ENCODE measurements around the gene SPOCK1. TPM values are rescaled to one million over a fixed set of nuclear protein-coding genes. Genes with fewer than 3 reads are reported as not detected.

Gene SPOCK1
- total RNA-seq, 2 experiments from 2014 or later: not detected

DNA sequence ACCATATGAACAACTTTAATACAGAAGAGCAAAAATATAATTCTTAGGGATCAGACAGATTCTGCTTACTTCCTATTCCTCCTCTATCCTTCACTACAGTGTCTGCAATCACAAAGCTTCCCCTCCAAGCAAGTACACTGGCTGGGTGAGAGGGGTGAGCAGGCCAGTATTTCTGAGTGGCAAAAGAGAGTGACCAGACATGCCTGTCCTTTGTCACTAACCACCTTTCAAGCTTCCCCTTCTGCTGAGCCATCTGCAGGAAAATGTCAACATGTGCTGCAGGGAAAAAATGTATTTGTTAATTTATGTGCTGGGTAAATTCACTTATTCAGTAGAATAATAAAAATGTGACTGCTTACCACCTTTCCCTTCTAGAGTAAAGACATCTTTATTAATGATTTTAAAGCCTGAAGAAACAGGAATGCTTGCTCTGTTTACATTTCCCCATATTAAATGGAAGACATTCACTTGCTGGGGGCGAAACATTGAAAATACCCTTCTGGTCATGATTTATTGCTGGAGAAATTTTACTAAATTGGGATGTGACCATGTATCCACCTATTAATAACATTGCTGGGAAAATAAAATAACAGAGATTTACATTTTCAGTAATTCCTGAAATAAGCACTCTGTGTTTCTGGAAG is 84.9 kb downstream of the SPOCK1 start:
- no peak overlapping the region for H3K4me3 Mint-ChIP-seq
- DNase-seq (no peak), ATAC-seq (no peak)
- CTCF ChIA-PET: no interaction called here
- POLR2A ChIA-PET: no interaction called here
- no peak overlapping the region for H3K27ac Mint-ChIP-seq
- no peaks in the 10 kb centered on the region for H3K27me3 Mint-ChIP-seq
- no peaks in the 10 kb centered on the region for H3K36me3 Mint-ChIP-seq (ENCODE audit: low read depth)
- TF ChIP-seq, protein P1, sequence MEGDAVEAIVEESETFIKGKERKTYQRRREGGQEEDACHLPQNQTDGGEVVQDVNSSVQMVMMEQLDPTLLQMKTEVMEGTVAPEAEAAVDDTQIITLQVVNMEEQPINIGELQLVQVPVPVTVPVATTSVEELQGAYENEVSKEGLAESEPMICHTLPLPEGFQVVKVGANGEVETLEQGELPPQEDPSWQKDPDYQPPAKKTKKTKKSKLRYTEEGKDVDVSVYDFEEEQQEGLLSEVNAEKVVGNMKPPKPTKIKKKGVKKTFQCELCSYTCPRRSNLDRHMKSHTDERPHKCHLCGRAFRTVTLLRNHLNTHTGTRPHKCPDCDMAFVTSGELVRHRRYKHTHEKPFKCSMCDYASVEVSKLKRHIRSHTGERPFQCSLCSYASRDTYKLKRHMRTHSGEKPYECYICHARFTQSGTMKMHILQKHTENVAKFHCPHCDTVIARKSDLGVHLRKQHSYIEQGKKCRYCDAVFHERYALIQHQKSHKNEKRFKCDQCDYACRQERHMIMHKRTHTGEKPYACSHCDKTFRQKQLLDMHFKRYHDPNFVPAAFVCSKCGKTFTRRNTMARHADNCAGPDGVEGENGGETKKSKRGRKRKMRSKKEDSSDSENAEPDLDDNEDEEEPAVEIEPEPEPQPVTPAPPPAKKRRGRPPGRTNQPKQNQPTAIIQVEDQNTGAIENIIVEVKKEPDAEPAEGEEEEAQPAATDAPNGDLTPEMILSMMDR (IDR thresholded peaks at IDR 0.05): no peak
- H3K9me3 Mint-ChIP-seq: peaks cover 10% of the 10 kb centered on the region
- intact Hi-C loops (cut with micrococcal nuclease): no loop called here
- H3K4me1 Mint-ChIP-seq (ENCODE audit: low read depth): no peaks in the 10 kb centered on the region

DNA sequence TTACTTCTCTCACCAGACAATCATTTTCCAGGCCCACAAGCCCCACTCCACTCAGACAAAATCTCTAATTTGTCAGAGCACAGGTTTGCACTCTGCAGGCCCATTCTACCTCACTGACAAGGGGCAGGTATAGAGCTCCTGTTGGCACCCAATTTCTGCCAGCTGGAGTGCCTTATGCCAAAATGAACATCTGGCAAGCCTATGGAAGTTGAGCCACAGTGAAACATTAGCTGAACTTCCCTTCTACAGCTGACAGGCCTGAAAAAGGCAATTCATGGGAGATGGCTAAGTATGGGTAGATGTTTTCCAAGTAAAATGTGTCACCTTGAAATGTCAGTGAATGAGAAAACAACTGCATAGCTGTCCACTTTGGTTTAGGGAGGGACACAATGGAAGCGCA is 87.0 kb downstream of the SPOCK1 start:
- no peaks in the 10 kb centered on the region for H3K36me3 Mint-ChIP-seq (ENCODE audit: low read depth)
- H3K27ac Mint-ChIP-seq: no peak overlapping the region
- CTCF ChIA-PET: interaction anchor here (0.7 kb wide), 1 partner anchor 87 kb away, joined by 3 read pairs; no protein-coding TSS in a partner anchor
- intact Hi-C loops (cut with micrococcal nuclease): no loop called here
- TF ChIP-seq, protein P1 (IDR thresholded peaks at IDR 0.05): no peak
- peaks cover 10% of the 10 kb centered on the region for H3K9me3 Mint-ChIP-seq
- H3K4me3 Mint-ChIP-seq: no peak overlapping the region
- H3K27me3 Mint-ChIP-seq: no peaks in the 10 kb centered on the region
- no peaks in the 10 kb centered on the region for H3K4me1 Mint-ChIP-seq (ENCODE audit: low read depth)
- ATAC-seq (no peak), DNase-seq (no peak)
- POLR2A ChIA-PET: no interaction called here

DNA sequence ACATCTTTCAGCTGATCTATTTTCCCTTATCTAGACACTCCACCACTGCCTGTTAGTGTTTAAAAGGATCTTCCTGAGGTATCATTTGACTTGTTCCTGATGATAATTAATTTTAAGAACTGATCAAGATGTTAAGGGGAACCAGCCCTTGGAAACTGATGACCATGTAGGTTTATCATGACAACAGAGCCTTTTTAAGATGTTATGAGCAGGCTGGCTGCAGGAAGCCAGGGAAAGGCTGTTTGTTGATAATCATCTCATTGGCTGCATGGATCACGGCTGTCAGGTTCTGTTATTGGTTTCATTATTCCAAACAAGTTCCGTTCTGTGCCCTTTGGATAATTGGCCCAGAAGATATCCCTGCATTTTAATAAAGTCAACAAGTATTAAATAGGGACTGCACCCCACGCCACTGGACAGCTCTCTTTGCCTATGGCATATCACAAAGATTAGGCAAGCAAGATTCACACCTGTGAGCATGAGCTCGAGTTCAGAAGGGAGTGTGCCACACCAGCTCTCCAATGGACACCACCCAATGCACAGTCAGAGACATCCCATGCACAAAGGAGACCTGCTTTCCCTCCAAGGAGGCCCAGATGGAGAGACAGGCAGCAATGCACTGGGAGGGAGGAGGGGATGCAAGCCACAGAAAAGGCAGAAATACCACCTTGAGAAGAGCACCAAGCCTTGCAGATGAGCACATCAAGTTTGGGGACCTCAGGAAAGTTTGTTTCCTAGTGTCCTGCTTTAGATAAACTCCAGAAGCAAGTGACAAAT is 88.7 kb downstream of the SPOCK1 start:
- intact Hi-C loops (cut with micrococcal nuclease): no loop called here
- Mint-ChIP-seq H3K27ac (no peak overlapping the region), H3K4me3 (no peak overlapping the region), H3K9me3 (peaks cover 2% of the 10 kb centered on the region), H3K4me1 (ENCODE audit: low read depth) (no peaks in the 10 kb centered on the region), H3K36me3 (ENCODE audit: low read depth) (no peaks in the 10 kb centered on the region), H3K27me3 (no peaks in the 10 kb centered on the region)
- DNase-seq (no peak), ATAC-seq (no peak)
- ChIA-PET POLR2A (no interaction called here), CTCF (no interaction called here)
- TF ChIP-seq, protein P1 (IDR thresholded peaks at IDR 0.05): no peak

DNA sequence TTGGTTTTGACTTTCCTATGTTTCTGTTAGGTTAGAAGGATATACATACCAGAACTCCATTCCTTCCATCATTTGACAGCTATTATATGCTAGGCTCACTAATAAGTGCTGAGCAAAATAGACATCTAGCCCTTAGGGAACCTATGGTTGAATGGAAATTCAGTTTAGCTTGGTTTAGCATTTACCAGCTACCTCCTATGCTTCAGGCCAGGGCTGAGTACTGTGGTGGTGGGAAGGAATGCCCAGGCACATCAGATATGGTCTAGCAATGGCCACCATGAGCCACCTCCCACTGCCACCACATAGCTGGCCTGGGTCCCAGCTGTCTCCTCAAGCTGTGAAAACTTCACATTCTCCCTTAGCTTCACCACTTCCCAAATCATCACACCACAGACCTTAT is 89.4 kb downstream of the SPOCK1 start:
- POLR2A ChIA-PET: no interaction called here
- H3K4me3 Mint-ChIP-seq: no peak overlapping the region
- no peaks in the 10 kb centered on the region for H3K27me3 Mint-ChIP-seq

DNA sequence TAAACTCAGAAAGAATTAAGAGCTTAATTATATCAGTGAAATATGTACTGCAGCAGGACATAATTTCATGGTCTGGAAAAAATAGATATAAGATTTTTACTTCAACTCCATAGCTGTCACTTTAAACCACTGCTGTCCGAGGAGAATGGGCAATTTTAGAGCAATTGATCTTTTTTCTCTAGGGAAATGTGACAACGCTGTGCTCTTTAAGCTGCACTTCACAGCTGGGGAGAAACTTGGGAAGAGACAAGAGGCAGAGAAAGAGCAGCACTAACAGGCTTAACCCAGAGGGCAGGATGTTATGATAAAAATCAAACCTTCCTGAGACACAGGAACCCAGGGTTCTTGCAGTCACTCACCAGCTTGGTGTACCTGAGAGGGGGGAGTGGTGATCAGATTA is 92.0 kb downstream of the SPOCK1 start:
- no peaks in the 10 kb centered on the region for H3K9me3 Mint-ChIP-seq
- no peak for ATAC-seq

More for the DNA sequence above, 89.4 kb downstream of the SPOCK1 start:
- DNase-seq: no peak
- H3K36me3 Mint-ChIP-seq (ENCODE audit: low read depth): no peaks in the 10 kb centered on the region
- no peak for ATAC-seq
- no peak overlapping the region for H3K27ac Mint-ChIP-seq
- CTCF ChIA-PET: no interaction called here
- no peaks in the 10 kb centered on the region for H3K4me1 Mint-ChIP-seq (ENCODE audit: low read depth)
- intact Hi-C loops (cut with micrococcal nuclease): no loop called here
- no peaks in the 10 kb centered on the region for H3K9me3 Mint-ChIP-seq
- TF ChIP-seq, protein P1 (IDR thresholded peaks at IDR 0.05): no peak

More for the DNA sequence above, 92.0 kb downstream of the SPOCK1 start:
- intact Hi-C loops (cut with micrococcal nuclease): no loop called here
- Mint-ChIP-seq H3K36me3 (ENCODE audit: low read depth) (no peaks in the 10 kb centered on the region), H3K27ac (no peak overlapping the region), H3K4me1 (ENCODE audit: low read depth) (no peaks in the 10 kb centered on the region), H3K4me3 (no peak overlapping the region), H3K27me3 (peaks cover 3% of the 10 kb centered on the region)
- TF ChIP-seq, protein P1 (IDR thresholded peaks at IDR 0.05): no peak
- no peak for DNase-seq
- CTCF ChIA-PET: no interaction called here
- POLR2A ChIA-PET: no interaction called here
